ENCODE measurements around the gene DUSP12. TPM values are rescaled to one million over a fixed set of nuclear protein-coding genes. Genes with fewer than 3 reads are reported as not detected.

Gene DUSP12
- total and polyA plus RNA-seq, 2 donors (not counting 1 experiment from before 2014, with no cell fraction given), result 29.5 to 41.9 TPM

DNA sequence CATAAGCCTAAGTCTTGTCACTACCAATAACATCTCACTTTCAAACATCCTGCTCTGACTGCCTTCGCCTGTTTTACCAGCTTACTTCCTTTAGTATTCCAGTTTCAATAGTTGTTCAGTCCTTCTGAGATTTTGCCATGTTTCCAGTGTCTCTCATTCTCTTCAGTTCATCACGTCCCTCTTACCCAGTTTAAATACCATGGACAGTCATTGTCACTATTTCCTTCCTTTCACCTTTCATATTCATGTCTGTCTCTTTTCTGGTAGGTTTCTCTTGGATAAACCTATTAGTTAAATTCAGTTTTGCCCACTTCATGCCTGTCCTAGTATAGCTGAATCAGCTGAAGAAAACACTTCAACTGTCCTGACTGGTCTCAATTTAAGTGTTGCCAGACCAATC lies 22.4 kb downstream of the DUSP12 start:
- TF ChIP-seq EZH2 (IDR thresholded peaks at IDR 0.05; ENCODE audit: borderline replicate concordance, insufficient read depth, low read depth, low read length, poor library complexity, severe bottlenecking), result no peak
- TF ChIP-seq, protein P1, sequence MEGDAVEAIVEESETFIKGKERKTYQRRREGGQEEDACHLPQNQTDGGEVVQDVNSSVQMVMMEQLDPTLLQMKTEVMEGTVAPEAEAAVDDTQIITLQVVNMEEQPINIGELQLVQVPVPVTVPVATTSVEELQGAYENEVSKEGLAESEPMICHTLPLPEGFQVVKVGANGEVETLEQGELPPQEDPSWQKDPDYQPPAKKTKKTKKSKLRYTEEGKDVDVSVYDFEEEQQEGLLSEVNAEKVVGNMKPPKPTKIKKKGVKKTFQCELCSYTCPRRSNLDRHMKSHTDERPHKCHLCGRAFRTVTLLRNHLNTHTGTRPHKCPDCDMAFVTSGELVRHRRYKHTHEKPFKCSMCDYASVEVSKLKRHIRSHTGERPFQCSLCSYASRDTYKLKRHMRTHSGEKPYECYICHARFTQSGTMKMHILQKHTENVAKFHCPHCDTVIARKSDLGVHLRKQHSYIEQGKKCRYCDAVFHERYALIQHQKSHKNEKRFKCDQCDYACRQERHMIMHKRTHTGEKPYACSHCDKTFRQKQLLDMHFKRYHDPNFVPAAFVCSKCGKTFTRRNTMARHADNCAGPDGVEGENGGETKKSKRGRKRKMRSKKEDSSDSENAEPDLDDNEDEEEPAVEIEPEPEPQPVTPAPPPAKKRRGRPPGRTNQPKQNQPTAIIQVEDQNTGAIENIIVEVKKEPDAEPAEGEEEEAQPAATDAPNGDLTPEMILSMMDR (IDR thresholded peaks at IDR 0.05), result no peak
- H3K36me3 ChIP-seq (replicated peaks in 1 of 2; ENCODE audit: control extremely low read depth in 1 of 2, control insufficient read depth in 1 of 2, extremely low read depth in 1 of 2, insufficient read depth in 2 of 2, low read length in 1 of 2), result peaks cover 0 to 9% of the 10 kb centered on the region in 2 experiments
- H3K4me3 ChIP-seq (ENCODE audit: control extremely low read depth in 1 of 5, extremely low read depth in 1 of 5, insufficient read depth in 1 of 5, low read depth in 2 of 5, low read length in 4 of 5), result no peak overlapping the region
- H3K4me2 ChIP-seq (replicated peaks; ENCODE audit: low read depth, low read length, poor library complexity, severe bottlenecking), result peak overlapping the region; percentile 5
- peak overlapping the region in 1 of 2 donors; percentile 1 for H3K27ac ChIP-seq (ENCODE audit: low read length in 2 of 2)
- H3K9ac ChIP-seq (ENCODE audit: low read length), result no peak overlapping the region
- Mint-ChIP-seq H3K27me3 (no peaks in the 10 kb centered on the region), H3K9me3 (ENCODE audit: insufficient read depth) (no peaks in the 10 kb centered on the region), H3K4me1 (peaks cover 33% of the 10 kb centered on the region), H3K4me3 (no peak overlapping the region), H3K27ac (no peak overlapping the region)
- no peaks in the 10 kb centered on the region for H3K9me3 ChIP-seq (ENCODE audit: control extremely low read depth in 1 of 3, control insufficient read depth in 2 of 3, insufficient read depth in 1 of 3, low read length in 2 of 3)
- peaks cover 26% of the 10 kb centered on the region for H4K20me1 ChIP-seq (ENCODE audit: control insufficient read depth, insufficient read depth, low read length, poor library complexity, severe bottlenecking)
- 92% methylated on average over 1 of the region's 2 CpGs for WGBS (ENCODE audit: insufficient coverage)
- H3K27me3 ChIP-seq (replicated peaks in 1 of 4; ENCODE audit: control extremely low read depth in 1 of 4, control insufficient read depth in 3 of 4, insufficient read depth in 4 of 4, low read length in 3 of 4), result no peaks in the 10 kb centered on the region
- DNase-seq (no peak), ATAC-seq (ENCODE audit: low read depth) (no peak)
- peaks cover 43 to 52% of the 10 kb centered on the region in 2 donors for H3K4me1 ChIP-seq (ENCODE audit: control insufficient read depth in 2 of 2, insufficient read depth in 2 of 2, low read length in 2 of 2)
- intact Hi-C loops (cut with micrococcal nuclease), result no loop called here
- H2AFZ ChIP-seq (ENCODE audit: insufficient read depth, low read depth, low read length, poor library complexity, severe bottlenecking), result no peak overlapping the region
- H3K79me2 ChIP-seq (ENCODE audit: control insufficient read depth, insufficient read depth, low read length), result peaks cover 98% of the 10 kb centered on the region
- ChIA-PET CTCF (interaction anchor here (0.6 to 1.6 kb wide), 3 partner anchors 9 to 268 kb away, joined by 3 to 4 read pairs (median 4); no protein-coding TSS in a partner anchor), POLR2A (interaction anchor here (0.7 kb wide), 2 partner anchors 465 to 1814 kb away, joined by 3 to 6 read pairs; no protein-coding TSS in a partner anchor)

DNA sequence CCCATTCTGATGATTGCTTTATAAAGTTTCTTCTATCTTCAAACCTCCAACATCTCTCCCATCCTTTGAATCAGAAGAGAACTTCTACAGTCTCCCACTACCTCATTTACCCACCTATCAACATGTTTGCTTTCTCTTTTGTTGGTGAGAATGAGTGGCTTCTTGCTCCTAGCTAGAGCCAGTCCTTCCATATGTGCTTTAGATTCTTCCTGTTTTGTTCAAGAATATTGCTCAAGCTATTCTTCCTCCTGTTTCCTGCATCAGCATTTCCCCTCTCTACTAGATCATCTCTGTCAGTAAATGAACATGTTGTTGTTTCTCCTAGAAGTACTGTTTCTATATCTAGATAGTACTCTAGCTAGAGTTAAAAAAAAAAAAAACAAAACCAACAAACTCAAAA lies 22.8 kb downstream of the DUSP12 start:
- Histone ChIP-seq H3K27ac (ENCODE audit: low read length in 2 of 2) (peak overlapping the region in 1 of 2 donors; percentile 1), H3K4me1 (ENCODE audit: control insufficient read depth in 2 of 2, insufficient read depth in 2 of 2, low read length in 2 of 2) (peaks cover 42 to 52% of the 10 kb centered on the region in 2 donors), H3K27me3 (replicated peaks in 1 of 4; ENCODE audit: control extremely low read depth in 1 of 4, control insufficient read depth in 3 of 4, insufficient read depth in 4 of 4, low read length in 3 of 4) (no peaks in the 10 kb centered on the region), H3K4me2 (replicated peaks; ENCODE audit: low read depth, low read length, poor library complexity, severe bottlenecking) (peak overlapping the region; percentile 9), H3K9me3 (ENCODE audit: control extremely low read depth in 1 of 3, control insufficient read depth in 2 of 3, insufficient read depth in 1 of 3, low read length in 2 of 3) (no peaks in the 10 kb centered on the region), H3K79me2 (ENCODE audit: control insufficient read depth, insufficient read depth, low read length) (peaks cover 96% of the 10 kb centered on the region), H2AFZ (ENCODE audit: insufficient read depth, low read depth, low read length, poor library complexity, severe bottlenecking) (no peak overlapping the region), H4K20me1 (ENCODE audit: control insufficient read depth, insufficient read depth, low read length, poor library complexity, severe bottlenecking) (peaks cover 26% of the 10 kb centered on the region), H3K4me3 (ENCODE audit: control extremely low read depth in 1 of 5, extremely low read depth in 1 of 5, insufficient read depth in 1 of 5, low read depth in 2 of 5, low read length in 4 of 5) (no peak overlapping the region), H3K9ac (ENCODE audit: low read length) (no peak overlapping the region), H3K36me3 (replicated peaks in 1 of 2; ENCODE audit: control extremely low read depth in 1 of 2, control insufficient read depth in 1 of 2, extremely low read depth in 1 of 2, insufficient read depth in 2 of 2, low read length in 1 of 2) (peaks cover 0 to 9% of the 10 kb centered on the region in 2 experiments)
- H3K27me3 Mint-ChIP-seq, result no peaks in the 10 kb centered on the region
- TF ChIP-seq, protein P1 (IDR thresholded peaks at IDR 0.05), result no peak
- no peak for TF ChIP-seq EZH2 (IDR thresholded peaks at IDR 0.05; ENCODE audit: borderline replicate concordance, insufficient read depth, low read depth, low read length, poor library complexity, severe bottlenecking)
- H3K27ac Mint-ChIP-seq, result no peak overlapping the region
- peaks cover 28% of the 10 kb centered on the region for H3K4me1 Mint-ChIP-seq
- ATAC-seq (ENCODE audit: low read depth) (no peak), DNase-seq (no peak)
- no peaks in the 10 kb centered on the region for H3K9me3 Mint-ChIP-seq (ENCODE audit: insufficient read depth)
- ChIA-PET CTCF (interaction anchor here (0.6 to 1.6 kb wide), 3 partner anchors 10 to 269 kb away, joined by 3 to 4 read pairs (median 4); no protein-coding TSS in a partner anchor), POLR2A (interaction anchor here (0.7 kb wide), 2 partner anchors 465 to 1814 kb away, joined by 3 to 6 read pairs; no protein-coding TSS in a partner anchor)
- intact Hi-C loops (cut with micrococcal nuclease), result no loop called here
- H3K4me3 Mint-ChIP-seq, result no peak overlapping the region

Data from B cell (primary cell).